ENCODE measurements around the gene PPP2R5A. TPM values are rescaled to one million over a fixed set of nuclear protein-coding genes. Genes with fewer than 3 reads are reported as not detected.
"Not testable (repeated sequence)": the region's sequence is repeated elsewhere in the genome, so short reads cannot be mapped to it uniquely, and the experiment has no call there.

The PPP2R5A gene
- polyA plus RNA-seq, 1 experiment: 31.5 TPM

DNA sequence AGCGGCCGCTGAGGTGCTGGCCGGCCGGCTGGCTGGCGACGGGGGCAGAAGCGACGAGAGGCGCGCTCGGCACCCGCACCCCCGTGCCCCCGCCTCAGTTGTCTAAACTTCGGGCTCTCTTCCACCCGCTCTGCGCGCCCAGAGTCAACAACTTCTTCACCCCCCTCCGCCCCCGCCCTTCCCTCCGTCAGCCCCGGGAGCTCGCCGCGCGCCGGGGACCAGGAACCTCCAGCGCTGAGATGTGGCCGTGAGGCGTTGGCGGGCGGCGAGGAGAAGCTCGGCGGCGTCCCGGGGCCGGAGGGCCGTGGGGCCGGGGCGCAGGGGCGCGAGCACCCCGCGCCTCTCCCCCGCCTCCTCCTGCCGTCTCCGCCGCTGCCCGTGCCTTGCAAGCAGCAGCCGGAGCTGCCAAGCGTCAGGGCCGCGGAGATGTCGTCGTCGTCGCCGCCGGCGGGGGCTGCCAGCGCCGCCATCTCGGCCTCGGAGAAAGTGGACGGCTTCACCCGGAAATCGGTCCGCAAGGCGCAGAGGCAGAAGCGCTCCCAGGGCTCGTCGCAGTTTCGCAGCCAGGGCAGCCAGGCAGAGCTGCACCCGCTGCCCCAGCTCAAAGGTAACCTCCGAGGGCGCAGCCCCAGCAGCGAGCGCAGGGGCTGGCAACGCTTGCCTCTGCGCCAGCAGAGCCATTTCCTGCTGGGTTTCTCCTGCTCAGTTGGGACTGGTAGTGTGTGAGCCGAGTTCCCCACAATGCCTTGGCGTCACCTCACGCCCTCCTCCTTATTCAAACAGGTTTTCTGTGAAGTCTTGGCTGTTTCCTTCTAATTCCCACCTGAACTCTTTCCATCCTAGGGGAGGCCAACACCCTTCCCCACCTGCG, 710 bp downstream of the PPP2R5A start:
- no peaks in the 10 kb centered on the region for H3K27me3 ChIP-seq (ENCODE audit: control insufficient read depth, insufficient read depth, low read length)
- H3K4me3 ChIP-seq (ENCODE audit: low read depth, low read length): peak overlapping the region; percentile 92
- peaks cover 2% of the 10 kb centered on the region; the same call in 1 of the 2 replicates for H3K9me3 ChIP-seq (ENCODE audit: control insufficient read depth, insufficient read depth, low read length)
- TF ChIP-seq, protein P1, sequence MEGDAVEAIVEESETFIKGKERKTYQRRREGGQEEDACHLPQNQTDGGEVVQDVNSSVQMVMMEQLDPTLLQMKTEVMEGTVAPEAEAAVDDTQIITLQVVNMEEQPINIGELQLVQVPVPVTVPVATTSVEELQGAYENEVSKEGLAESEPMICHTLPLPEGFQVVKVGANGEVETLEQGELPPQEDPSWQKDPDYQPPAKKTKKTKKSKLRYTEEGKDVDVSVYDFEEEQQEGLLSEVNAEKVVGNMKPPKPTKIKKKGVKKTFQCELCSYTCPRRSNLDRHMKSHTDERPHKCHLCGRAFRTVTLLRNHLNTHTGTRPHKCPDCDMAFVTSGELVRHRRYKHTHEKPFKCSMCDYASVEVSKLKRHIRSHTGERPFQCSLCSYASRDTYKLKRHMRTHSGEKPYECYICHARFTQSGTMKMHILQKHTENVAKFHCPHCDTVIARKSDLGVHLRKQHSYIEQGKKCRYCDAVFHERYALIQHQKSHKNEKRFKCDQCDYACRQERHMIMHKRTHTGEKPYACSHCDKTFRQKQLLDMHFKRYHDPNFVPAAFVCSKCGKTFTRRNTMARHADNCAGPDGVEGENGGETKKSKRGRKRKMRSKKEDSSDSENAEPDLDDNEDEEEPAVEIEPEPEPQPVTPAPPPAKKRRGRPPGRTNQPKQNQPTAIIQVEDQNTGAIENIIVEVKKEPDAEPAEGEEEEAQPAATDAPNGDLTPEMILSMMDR (IDR thresholded peaks at IDR 0.05; ENCODE audit: low read depth, low read length): no peak
- DNase-seq (ENCODE audit: low read depth, low spot score): no peak
- H3K27ac ChIP-seq (ENCODE audit: low read depth, low read length): peak overlapping the region; percentile 42
- ChIA-PET POLR2A (interaction anchor here (0.6 to 0.8 kb wide), 6 partner anchors 65 to 605 kb away, joined by 3 to 5 read pairs (median 4); no protein-coding TSS in a partner anchor), CTCF (interaction anchor here (0.6 to 3.4 kb wide), 5 partner anchors 98 to 250 kb away, joined by 3 to 46 read pairs (median 8); partner anchors contain the start of genes DTL and INTS7)

DNA sequence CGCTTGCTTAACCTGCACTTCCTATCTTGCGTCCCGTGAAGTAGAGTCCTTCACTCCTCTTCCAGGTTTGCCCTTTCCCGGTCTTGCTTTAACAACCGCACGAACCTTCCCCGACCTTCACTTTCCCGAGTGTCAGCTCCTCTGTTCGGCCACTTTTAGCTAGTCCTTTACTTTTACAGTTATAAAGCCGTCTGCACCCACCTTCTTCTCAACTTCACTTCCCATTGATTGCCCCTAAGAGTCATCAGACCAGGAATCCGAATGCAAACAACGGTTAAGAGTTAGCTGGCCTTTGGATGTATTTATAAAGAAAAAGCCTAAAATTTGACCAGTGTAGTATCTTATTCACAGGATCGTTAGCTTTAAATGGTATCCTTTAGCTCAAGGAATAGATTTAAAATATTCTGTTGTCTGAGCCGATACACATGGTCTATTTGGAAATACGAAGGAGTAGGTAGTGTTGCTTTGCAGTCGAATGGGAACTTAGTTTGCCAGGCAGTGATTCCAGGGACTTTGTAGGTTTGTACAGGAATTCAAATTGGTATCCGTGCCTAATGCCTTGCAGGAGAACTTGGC, 1.4 kb downstream of the PPP2R5A start:
- Histone ChIP-seq H3K9me3 (ENCODE audit: control insufficient read depth, insufficient read depth, low read length) (peaks cover 2% of the 10 kb centered on the region; the same call in 1 of the 2 replicates), H3K4me3 (ENCODE audit: low read depth, low read length) (peak overlapping the region; percentile 92), H3K27ac (ENCODE audit: low read depth, low read length) (no peak overlapping the region), H3K27me3 (ENCODE audit: control insufficient read depth, insufficient read depth, low read length) (no peaks in the 10 kb centered on the region)
- TF ChIP-seq, protein P1 (IDR thresholded peaks at IDR 0.05; ENCODE audit: low read depth, low read length): no peak
- no peak for DNase-seq (ENCODE audit: low read depth, low spot score)
- ChIA-PET CTCF (interaction anchor here (1.4 to 3.4 kb wide), 4 partner anchors 169 to 251 kb away, joined by 4 to 46 read pairs (median 10); partner anchors contain the start of genes DTL and INTS7), POLR2A (no interaction called here)

DNA sequence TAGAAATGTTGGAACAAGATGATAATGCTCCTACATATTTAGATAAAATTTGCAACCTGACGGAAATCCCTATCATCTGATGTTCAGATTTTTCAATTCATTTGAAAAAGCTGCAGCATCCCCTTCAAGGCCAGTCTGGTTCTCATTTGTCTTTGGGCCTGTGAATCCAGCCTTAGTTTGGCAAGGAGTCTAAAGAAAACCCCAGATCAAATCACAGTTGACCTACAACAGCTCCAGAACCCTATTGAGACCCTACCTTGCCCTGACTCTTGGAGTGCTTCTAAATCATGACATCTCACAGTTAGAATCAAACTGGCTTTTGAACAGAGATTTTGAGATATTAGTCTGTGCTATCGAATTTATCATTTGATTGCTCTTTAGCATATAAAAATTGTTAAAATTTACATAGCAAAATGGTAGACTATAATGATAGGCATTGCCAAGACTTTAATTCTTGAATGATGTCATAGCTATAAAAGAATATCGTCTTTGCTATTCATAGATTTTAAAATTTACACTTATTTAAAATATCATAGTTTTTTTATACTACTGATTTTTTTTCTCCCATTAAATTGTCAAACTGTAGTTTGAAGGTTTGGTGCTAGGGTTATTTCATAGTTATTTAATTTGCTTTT, 2.2 kb downstream of the PPP2R5A start:
- DNase-seq (ENCODE audit: low read depth, low spot score): no peak
- POLR2A ChIA-PET: no interaction called here
- no peak overlapping the region for H3K27ac ChIP-seq (ENCODE audit: low read depth, low read length)
- TF ChIP-seq, protein P1 (IDR thresholded peaks at IDR 0.05; ENCODE audit: low read depth, low read length): no peak
- H3K27me3 ChIP-seq (ENCODE audit: control insufficient read depth, insufficient read depth, low read length): no peaks in the 10 kb centered on the region
- H3K4me3 ChIP-seq (ENCODE audit: low read depth, low read length): peak overlapping the region; percentile 92
- H3K9me3 ChIP-seq (ENCODE audit: control insufficient read depth, insufficient read depth, low read length): peaks cover 2% of the 10 kb centered on the region; the same call in 1 of the 2 replicates
- CTCF ChIA-PET: interaction anchor here (0.8 to 3.4 kb wide), 4 partner anchors 168 to 252 kb away, joined by 3 to 46 read pairs (median 10); partner anchors contain the start of genes DTL and INTS7

DNA sequence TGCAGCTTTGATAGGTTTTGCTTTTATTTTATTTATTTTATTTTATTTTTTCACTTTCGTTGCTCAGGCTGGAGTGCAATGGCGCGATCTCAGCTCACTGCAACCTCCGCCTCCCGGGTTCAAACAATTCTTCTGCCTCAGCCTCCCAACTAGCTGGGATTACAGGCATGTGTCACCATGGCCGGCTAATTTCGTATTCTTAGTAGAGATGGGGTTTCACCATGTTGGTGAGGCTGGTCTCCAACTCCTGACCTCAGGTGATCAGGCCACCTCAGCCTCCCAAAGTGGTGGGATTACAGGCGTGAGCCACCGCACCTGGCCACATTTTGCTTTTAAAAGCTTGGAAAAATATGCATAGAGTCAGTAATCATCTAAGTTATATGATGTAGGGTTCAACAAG, 2.8 kb downstream of the PPP2R5A start:
- H3K9me3 ChIP-seq (ENCODE audit: control insufficient read depth, insufficient read depth, low read length); H3K27me3 ChIP-seq (ENCODE audit: control insufficient read depth, insufficient read depth, low read length); DNase-seq (ENCODE audit: low read depth, low spot score); H3K27ac ChIP-seq (ENCODE audit: low read depth, low read length); POLR2A ChIA-PET: not testable (repeated sequence)
- H3K4me3 ChIP-seq (ENCODE audit: low read depth, low read length): peak overlapping the region; percentile 33
- CTCF ChIA-PET: interaction anchor here (0.5 to 3.4 kb wide), 5 partner anchors 29 to 252 kb away, joined by 3 to 46 read pairs (median 8); partner anchors contain the start of genes DTL and INTS7

DNA sequence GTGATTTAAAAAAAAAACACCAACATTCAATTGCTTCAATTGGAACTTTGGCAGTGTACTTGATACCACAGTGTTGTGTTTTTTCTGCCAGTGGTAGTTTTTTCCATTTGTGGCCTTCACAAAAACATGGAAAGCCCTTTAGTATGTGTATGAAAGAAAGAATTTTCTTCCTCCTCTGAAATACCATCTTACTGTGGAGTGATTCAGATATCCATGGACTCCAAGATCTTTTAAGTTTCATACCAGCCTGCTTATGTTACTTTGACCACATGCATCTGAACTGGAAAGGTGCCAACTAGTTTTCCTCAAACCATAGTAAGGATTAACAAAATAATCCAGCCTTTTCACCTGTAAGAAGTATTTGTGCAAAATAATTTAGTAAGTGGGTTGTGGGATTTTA, 3.4 kb downstream of the PPP2R5A start:
- CTCF ChIA-PET: interaction anchor here (0.5 to 3.4 kb wide), 2 partner anchors 28 to 218 kb away, joined by 3 to 46 read pairs; no protein-coding TSS in a partner anchor
- Histone ChIP-seq H3K27ac (ENCODE audit: low read depth, low read length) (no peak overlapping the region), H3K27me3 (ENCODE audit: control insufficient read depth, insufficient read depth, low read length) (no peaks in the 10 kb centered on the region)

More for the DNA sequence above, 3.4 kb downstream of the PPP2R5A start:
- TF ChIP-seq, protein P1 (IDR thresholded peaks at IDR 0.05; ENCODE audit: low read depth, low read length): no peak
- POLR2A ChIA-PET: no interaction called here
- Histone ChIP-seq H3K4me3 (ENCODE audit: low read depth, low read length) (no peak overlapping the region), H3K9me3 (ENCODE audit: control insufficient read depth, insufficient read depth, low read length) (peaks cover 2% of the 10 kb centered on the region; the same call in 1 of the 2 replicates)
- no peak for DNase-seq (ENCODE audit: low read depth, low spot score)

All from AG04450 (cell line).